Breast epithelium (tissue), 4 donors: ENCODE results near the gene MARCHF3. TPM values are rescaled to one million over a fixed set of nuclear protein-coding genes. Genes with fewer than 3 reads are reported as not detected.
"Not testable (repeated sequence)": the region's sequence is repeated elsewhere in the genome, so short reads cannot be mapped to it uniquely, and the experiment has no call there.

Experiments used
- DNase-seq, 2 donors: peaks; one replicate each; pipeline ENCODE4 v3.0.0-alpha.2; 2019; ENCODE audit warnings: low spot score in 2 of 2
- H3K27ac ChIP-seq, 2 donors: fragments of 200-600 bp; sonication (generic) in 1 of 2; one replicate each; pipeline ENCODE4 v1.5.1; 2016 to 2019; ENCODE audit warnings: mild to moderate bottlenecking in 1 of 2
- H3K27me3 ChIP-seq, 2 donors: fragments of 200-600 bp; sonication (generic) in 1 of 2; one replicate each; pipeline versions ENCODE4 v1.5.1 to v1.6.0; 2017 to 2019; ENCODE audit warnings: control low read depth in 1 of 2, mild to moderate bottlenecking in 1 of 2
- H3K36me3 ChIP-seq: fragments of 200-600 bp; one replicate; pipeline ENCODE4 v1.5.1; 2019
- H3K4me1 ChIP-seq, 2 donors: fragments of 200-600 bp; sonication (generic); one replicate each; pipeline ENCODE4 v1.5.1; 2016 to 2019; ENCODE audit warnings: control low read depth in 1 of 2
- H3K4me3 ChIP-seq, 3 donors: fragments of 200-600 bp; sonication (generic); 1 replicate in 2 of 3; 2 replicates in 1 of 3; pipeline ENCODE4 v1.5.1; 2016 to 2019; ENCODE audit warnings: mild to moderate bottlenecking in 3 of 3, moderate library complexity in 2 of 3
- H3K9me3 ChIP-seq, 2 donors: fragments of 200-600 bp; sonication (generic) in 1 of 2; one replicate each; pipeline ENCODE4 v1.5.1; 2016 to 2019; ENCODE audit warnings: control low read depth in 1 of 2
- CTCF ChIP-seq, 3 donors: fragments of 450-650 bp; IDR thresholded peaks; one replicate each; pipeline ENCODE4 v1.5.1; 2016 to 2017; ENCODE audit warnings: antibody characterized with exemption in 3 of 3, mild to moderate bottlenecking in 3 of 3, moderate library complexity in 3 of 3
- POLR2A ChIP-seq: fragments of 450-650 bp; IDR thresholded peaks from one replicate; pipeline ENCODE4 v1.6.1; 2016; ENCODE audit warnings: antibody characterized with exemption, mild to moderate bottlenecking, moderate library complexity
- POLR2AphosphoS5 ChIP-seq, 3 donors: sonication (generic); formaldehyde crosslinking; IDR thresholded peaks; one replicate each; pipeline ENCODE4 v1.6.1; 2017; ENCODE audit warnings: antibody characterized with exemption in 3 of 3
- intact Hi-C: fragments of 100-400 bp; cut with DNase I; formaldehyde crosslinking; loops from one replicate; pipeline ENCODE4 v1.15.1; 2023; ENCODE audit warnings: low total_unique reads
- total RNA-seq, 3 donors: library from RNA; depleted of rRNA; stranded (reverse); fragments of >200 nt; gene quantifications; one replicate each; pipeline ENCODE4 v1.1.0, GENCODE V29; 2016

MARCHF3 gene
- total RNA-seq, 3 donors from 2014 or later = 7.5 to 16.1 (median 11.6) TPM

GRCh38 chr5:126948453-126948852 is 81.9 kb downstream of the MARCHF3 start:
- no peaks in the 10 kb centered on the region for H3K9me3 ChIP-seq
- TF ChIP-seq POLR2AphosphoS5 (IDR thresholded peaks at IDR 0.05) (no peak), CTCF (IDR thresholded peaks at IDR 0.05) (no peak), POLR2A (no peak)
- DNase-seq = no peak
- H3K27ac ChIP-seq = no peak overlapping the region
- no peak overlapping the region for H3K4me3 ChIP-seq
- no peaks in the 10 kb centered on the region for H3K27me3 ChIP-seq
- no peaks in the 10 kb centered on the region for H3K4me1 ChIP-seq
- no peaks in the 10 kb centered on the region for H3K36me3 ChIP-seq
- intact Hi-C loops = no loop called here

- Histone ChIP-seq H3K4me3 (no peak overlapping the region), H3K9me3 (no peaks in the 10 kb centered on the region), H3K36me3 (no peaks in the 10 kb centered on the region), H3K27me3 (no peaks in the 10 kb centered on the region), H3K4me1 (no peaks in the 10 kb centered on the region), H3K27ac (no peak overlapping the region)
- no peak for DNase-seq
- intact Hi-C loops = no loop called here
- TF ChIP-seq CTCF (IDR thresholded peaks at IDR 0.05) = no peak
- no peak for TF ChIP-seq POLR2A
- TF ChIP-seq POLR2AphosphoS5 (IDR thresholded peaks at IDR 0.05) = no peak
Measured at GRCh38 chr5:126948011-126948355, 82.4 kb downstream of the MARCHF3 start.

GRCh38 chr5:126947146-126948010 is 83.0 kb downstream of the MARCHF3 start:
- H3K4me3 ChIP-seq = no peak overlapping the region
- H3K36me3 ChIP-seq = no peaks in the 10 kb centered on the region
- intact Hi-C loops = no loop called here
- H3K4me1 ChIP-seq = no peaks in the 10 kb centered on the region
- TF ChIP-seq POLR2AphosphoS5 (IDR thresholded peaks at IDR 0.05) = no peak
- TF ChIP-seq POLR2A = no peak
- TF ChIP-seq CTCF (IDR thresholded peaks at IDR 0.05) = no peak
- H3K9me3 ChIP-seq = no peaks in the 10 kb centered on the region
- no peaks in the 10 kb centered on the region for H3K27me3 ChIP-seq
- no peak overlapping the region for H3K27ac ChIP-seq
- no peak for DNase-seq

DNA sequence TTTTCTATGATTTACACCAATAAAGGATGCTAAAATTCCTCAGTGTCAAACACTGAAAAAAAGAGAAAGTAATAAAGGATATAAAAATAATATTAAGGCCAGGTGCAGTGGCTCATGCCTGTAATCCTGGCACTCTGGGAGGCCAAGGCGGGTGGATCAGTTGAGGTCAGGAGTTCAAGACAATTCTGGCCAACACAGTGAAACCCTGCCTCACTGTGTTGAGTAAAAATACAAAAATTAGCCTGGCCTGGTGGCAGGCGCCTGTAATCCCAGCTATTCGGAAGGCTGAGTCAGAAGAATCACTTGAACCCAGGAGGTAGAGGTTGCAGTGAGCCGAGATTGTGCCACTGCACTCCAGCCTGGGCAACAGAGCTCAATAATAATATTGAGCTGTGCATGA is 87.5 kb downstream of the MARCHF3 start:
- H3K27me3 ChIP-seq, H3K27ac ChIP-seq, intact Hi-C loops, DNase-seq, H3K9me3 ChIP-seq, H3K4me1 ChIP-seq, H3K36me3 ChIP-seq, H3K4me3 ChIP-seq: not testable (repeated sequence)

GRCh38 chr5:126941403-126941802 is 89.0 kb downstream of the MARCHF3 start:
- H3K27ac ChIP-seq = no peak overlapping the region
- TF ChIP-seq POLR2AphosphoS5 (IDR thresholded peaks at IDR 0.05) (no peak), CTCF (IDR thresholded peaks at IDR 0.05) (no peak)
- no peaks in the 10 kb centered on the region for H3K9me3 ChIP-seq
- H3K4me3 ChIP-seq = no peak overlapping the region
- H3K27me3 ChIP-seq = no peaks in the 10 kb centered on the region
- intact Hi-C loops = no loop called here
- no peak for DNase-seq
- H3K36me3 ChIP-seq = no peaks in the 10 kb centered on the region
- H3K4me1 ChIP-seq = no peaks in the 10 kb centered on the region
